K562 (cell line): ENCODE results near the gene CCDC9. TPM values are rescaled to one million over a fixed set of nuclear protein-coding genes. Genes with fewer than 3 reads are reported as not detected.

Source experiments
- ATF7 ChIP-seq: fragments of 450-650 bp; IDR thresholded peaks from 2 replicates; pipeline ENCODE4 v1.7.1; 2014; ENCODE audit warnings: mild to moderate bottlenecking, moderate library complexity
- BACH1 ChIP-seq: fragments of 200-800 bp; sonication (Bioruptor generic); IDR thresholded peaks from 2 replicates; pipeline ENCODE4 v1.6.1; 2016; ENCODE audit warnings: missing genetic modification characterization, missing compliant biosample characterization
- EHMT2 ChIP-seq: fragments of 450-650 bp; IDR thresholded peaks from 2 replicates; pipeline ENCODE4 v1.6.1; 2018; ENCODE audit warnings: antibody characterized with exemption
- LARP7 ChIP-seq: fragments of 450-650 bp; IDR thresholded peaks from 2 replicates; pipeline ENCODE4 v1.6.1; 2016
- MED1 ChIP-seq: sonication (generic); formaldehyde crosslinking; IDR thresholded peaks from 2 replicates; pipeline ENCODE4 v1.8.1; 2023; ENCODE audit warnings: missing genetic modification reagents, borderline replicate concordance
- NCOA4 ChIP-seq: fragments of 450-650 bp; IDR thresholded peaks from 2 replicates; pipeline ENCODE4 v1.6.1; 2018; ENCODE audit warnings: mild to moderate bottlenecking; ENCODE audit not compliant: partially characterized antibody
- PHF8 ChIP-seq: fragments of 200-600 bp; sonication (generic); IDR thresholded peaks from 2 replicates; pipeline ENCODE4 v1.6.1; 2012; ENCODE audit warnings: mixed run types, mild to moderate bottlenecking, inconsistent platforms, low read length, moderate library complexity, borderline replicate concordance
- POLR3A ChIP-seq: IDR thresholded peaks from 2 replicates; pipeline ENCODE4 v1.6.1; 2011; ENCODE audit warnings: borderline replicate concordance, mild to moderate bottlenecking, moderate library complexity; ENCODE audit not compliant: insufficient read length, insufficient read depth; ENCODE audit errors: extremely low read depth
- POLR3G ChIP-seq: IDR thresholded peaks from 2 replicates; pipeline ENCODE4 v1.6.1; 2011; ENCODE audit not compliant: insufficient read length, insufficient replicate concordance; ENCODE audit errors: extremely low read depth
- RHOXF2B ChIP-seq: fragments of 250-450 bp; sonication (Bioruptor Pico); conservative IDR thresholded peaks from 2 replicates; pipeline ENCODE4 v1.5.1; 2021
- SMAD2 ChIP-seq: fragments of 150-350 bp; IDR thresholded peaks from 2 replicates; pipeline ENCODE4 v1.6.1; 2014; ENCODE audit warnings: low read depth, mild to moderate bottlenecking, low read length
- U2AF1 ChIP-seq: fragments of 200-400 bp; formaldehyde crosslinking; optimal IDR thresholded peaks from 2 replicates; pipeline ENCODE3; 2017; ENCODE audit warnings: mild to moderate bottlenecking, low read depth, low read length, moderate library complexity
- U2AF2 ChIP-seq: fragments of 200-400 bp; formaldehyde crosslinking; optimal IDR thresholded peaks from 2 replicates; pipeline ENCODE3; 2017; ENCODE audit warnings: low read depth, mild to moderate bottlenecking, low read length
- ZC3H11A ChIP-seq: IDR thresholded peaks from 2 replicates; pipeline ENCODE4 v1.6.1; 2012; ENCODE audit warnings: low read depth, low read length, improper control_type of control experiment
- ZFP30 ChIP-seq: fragments of 250-450 bp; sonication (Bioruptor Pico); IDR thresholded peaks from 2 replicates; pipeline ENCODE4 v1.8.0; 2022; ENCODE audit warnings: moderate library complexity, mild to moderate bottlenecking, inconsistent platforms, borderline replicate concordance
- ZNF134 ChIP-seq: fragments of 250-450 bp; sonication (Bioruptor Pico); conservative IDR thresholded peaks from 2 replicates; pipeline ENCODE4 v1.4.0; 2020
- ZNF23 ChIP-seq: fragments of 250-450 bp; sonication (Bioruptor Pico); IDR thresholded peaks from 2 replicates; pipeline ENCODE4 v1.4.0; 2020; ENCODE audit warnings: mild to moderate bottlenecking
- ZNF253 ChIP-seq: fragments of 250-450 bp; sonication (Bioruptor Pico); conservative IDR thresholded peaks from 2 replicates; pipeline ENCODE4 v1.6.1; 2021; ENCODE audit warnings: mild to moderate bottlenecking
- ZNF57 ChIP-seq: fragments of 450-650 bp; formaldehyde crosslinking; IDR thresholded peaks from 2 replicates; pipeline ENCODE4 v1.4.0; 2020; ENCODE audit warnings: mild to moderate bottlenecking, moderate library complexity
- ZNF830 ChIP-seq: fragments of 250-450 bp; sonication (Bioruptor Pico); IDR thresholded peaks from 2 replicates; pipeline ENCODE4 v1.5.0; 2021; ENCODE audit warnings: mild to moderate bottlenecking
- polyA plus RNA-seq, 8 experiments: library from polyadenylated mRNA; depleted of rRNA in 4 of 8; stranded (reverse) in 5 of 8; unstranded in 3 of 8; fragments of >200 nt; fragmentation: Nextera tagmentation in 2 of 8; fragmentation: Illumina TruSeq in 1 of 8; extraction: Ambion mirVana in 2 of 8; extraction: Trizol in 1 of 8; gene quantifications; 2 replicates each; pipeline versions ENCODE4 v1.2.1 to v1.2.3, GENCODE V29; 2011 to 2014; ENCODE audit warnings: inconsistent platforms in 1 of 8, missing spikeins in 1 of 8
- total RNA-seq, 7 experiments: library from RNA; depleted of rRNA in 6 of 7; stranded (reverse); fragments of >200 nt in 6 of 7; fragmentation: Illumina TruSeq in 2 of 7; extraction: Trizol in 2 of 7; gene quantifications; 2 replicates each; pipeline versions ENCODE4 v1.2.1 to v1.2.3, GENCODE V29; 2011 to 2021; ENCODE audit warnings: low replicate concordance in 1 of 7
- TF ChIP-seq, protein P1 (sequence below): sonication (generic); formaldehyde crosslinking; IDR thresholded peaks from 2 replicates; pipeline ENCODE4 v1.8.1; 2023; ENCODE audit warnings: mild to moderate bottlenecking, missing genetic modification reagents, moderate library complexity
- TF ChIP-seq, protein P2 (sequence below): fragments of 250-450 bp; sonication (Bioruptor Pico); IDR thresholded peaks from 2 replicates; pipeline ENCODE4 v1.8.0; 2021; ENCODE audit warnings: moderate library complexity, mild to moderate bottlenecking, inconsistent platforms
- TF ChIP-seq, protein P3 (sequence below), 2 experiments: IDR thresholded peaks in 1 of 2; conservative IDR thresholded peaks in 1 of 2; 2 replicates each; pipeline ENCODE4 v1.6.1; 2016; ENCODE audit warnings: low read depth in 2 of 2, mild to moderate bottlenecking in 1 of 2, missing compliant biosample characterization in 1 of 2, missing genetic modification characterization in 1 of 2, moderate library complexity in 1 of 2

CCDC9 gene
- total and polyA plus RNA-seq, 9 of the 15 experiments (the other 6 are each of a cell fraction or from before 2014, with no cell fraction given) = 0.23 to 38.6 (median 8.4) TPM

DNA sequence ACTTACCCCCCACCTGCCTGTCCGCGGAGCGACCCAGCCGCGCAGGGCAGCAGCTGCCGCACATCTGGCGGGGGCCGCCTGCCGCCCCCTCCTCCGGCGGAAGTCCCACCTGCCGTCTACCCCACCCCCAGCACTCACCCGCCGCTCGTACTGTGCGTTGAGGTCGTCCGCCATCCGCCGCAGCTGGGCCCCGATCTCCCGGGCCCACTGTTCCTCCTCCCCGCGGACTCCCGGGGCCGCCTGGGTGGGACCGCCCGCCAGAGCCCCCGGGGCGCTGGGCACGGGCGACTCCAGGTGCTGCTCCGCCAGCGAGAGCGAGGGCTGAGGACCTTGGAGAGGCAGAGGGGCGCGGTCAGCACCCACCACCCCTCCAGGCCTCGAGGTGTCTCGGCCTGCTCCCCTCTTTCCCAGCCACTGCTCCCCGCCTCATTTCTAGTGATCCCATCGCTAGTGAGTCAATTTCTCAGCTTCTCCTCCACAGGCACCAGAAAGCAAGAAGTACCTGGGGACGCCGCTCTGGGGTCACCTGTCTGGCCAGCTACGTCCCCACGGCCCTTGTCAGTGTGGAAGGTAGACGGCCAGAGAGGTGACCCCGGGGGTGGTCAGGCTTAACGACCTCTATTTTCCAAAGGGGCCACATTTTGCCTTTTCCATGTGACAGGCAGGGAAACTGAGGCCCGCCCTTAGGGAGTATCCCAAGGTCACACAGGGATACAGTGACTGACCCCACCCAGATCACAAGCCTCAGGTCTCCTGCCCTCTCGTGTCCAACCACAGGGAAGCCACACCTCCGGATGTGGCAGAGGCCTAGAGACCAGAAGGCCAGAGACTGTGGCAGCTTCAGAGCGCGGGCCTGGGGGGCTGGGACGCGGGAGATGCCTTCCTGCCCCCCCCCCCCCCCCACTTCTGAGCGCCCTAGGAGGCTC lies 29.6 kb upstream of the CCDC9 start (continued):
- TF ChIP-seq, protein P1, sequence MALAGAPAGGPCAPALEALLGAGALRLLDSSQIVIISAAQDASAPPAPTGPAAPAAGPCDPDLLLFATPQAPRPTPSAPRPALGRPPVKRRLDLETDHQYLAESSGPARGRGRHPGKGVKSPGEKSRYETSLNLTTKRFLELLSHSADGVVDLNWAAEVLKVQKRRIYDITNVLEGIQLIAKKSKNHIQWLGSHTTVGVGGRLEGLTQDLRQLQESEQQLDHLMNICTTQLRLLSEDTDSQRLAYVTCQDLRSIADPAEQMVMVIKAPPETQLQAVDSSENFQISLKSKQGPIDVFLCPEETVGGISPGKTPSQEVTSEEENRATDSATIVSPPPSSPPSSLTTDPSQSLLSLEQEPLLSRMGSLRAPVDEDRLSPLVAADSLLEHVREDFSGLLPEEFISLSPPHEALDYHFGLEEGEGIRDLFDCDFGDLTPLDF = no peak
- TF ChIP-seq ZNF23 (CRISPR knock-in tag) = no peak
- TF ChIP-seq, protein P2, sequence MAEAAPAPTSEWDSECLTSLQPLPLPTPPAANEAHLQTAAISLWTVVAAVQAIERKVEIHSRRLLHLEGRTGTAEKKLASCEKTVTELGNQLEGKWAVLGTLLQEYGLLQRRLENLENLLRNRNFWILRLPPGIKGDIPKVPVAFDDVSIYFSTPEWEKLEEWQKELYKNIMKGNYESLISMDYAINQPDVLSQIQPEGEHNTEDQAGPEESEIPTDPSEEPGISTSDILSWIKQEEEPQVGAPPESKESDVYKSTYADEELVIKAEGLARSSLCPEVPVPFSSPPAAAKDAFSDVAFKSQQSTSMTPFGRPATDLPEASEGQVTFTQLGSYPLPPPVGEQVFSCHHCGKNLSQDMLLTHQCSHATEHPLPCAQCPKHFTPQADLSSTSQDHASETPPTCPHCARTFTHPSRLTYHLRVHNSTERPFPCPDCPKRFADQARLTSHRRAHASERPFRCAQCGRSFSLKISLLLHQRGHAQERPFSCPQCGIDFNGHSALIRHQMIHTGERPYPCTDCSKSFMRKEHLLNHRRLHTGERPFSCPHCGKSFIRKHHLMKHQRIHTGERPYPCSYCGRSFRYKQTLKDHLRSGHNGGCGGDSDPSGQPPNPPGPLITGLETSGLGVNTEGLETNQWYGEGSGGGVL (CRISPR knock-in tag) = no peak
- TF ChIP-seq ZNF253 = no peak
- TF ChIP-seq MED1 (CRISPR knock-in tag) = peak; percentile 88; the same call in 1 of the 2 replicates
- TF ChIP-seq SMAD2 = no peak
- peak; percentile 89 for TF ChIP-seq BACH1 (tag)
- TF ChIP-seq ATF7 = no peak
- TF ChIP-seq, protein P3, sequence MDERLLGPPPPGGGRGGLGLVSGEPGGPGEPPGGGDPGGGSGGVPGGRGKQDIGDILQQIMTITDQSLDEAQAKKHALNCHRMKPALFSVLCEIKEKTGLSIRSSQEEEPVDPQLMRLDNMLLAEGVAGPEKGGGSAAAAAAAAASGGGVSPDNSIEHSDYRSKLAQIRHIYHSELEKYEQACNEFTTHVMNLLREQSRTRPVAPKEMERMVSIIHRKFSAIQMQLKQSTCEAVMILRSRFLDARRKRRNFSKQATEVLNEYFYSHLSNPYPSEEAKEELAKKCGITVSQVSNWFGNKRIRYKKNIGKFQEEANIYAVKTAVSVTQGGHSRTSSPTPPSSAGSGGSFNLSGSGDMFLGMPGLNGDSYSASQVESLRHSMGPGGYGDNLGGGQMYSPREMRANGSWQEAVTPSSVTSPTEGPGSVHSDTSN (CRISPR knock-in tag; IDR thresholded peaks at IDR 0.05; ENCODE audit: low read depth) = no peak
- TF ChIP-seq, protein P3 (tag; conservative IDR thresholded peaks at IDR 0.05; ENCODE audit: low read depth) = no peak
- TF ChIP-seq U2AF2 = no peak
- 0 out of 2 replicates have a peak, but pooled peaks have one; percentile 89 for TF ChIP-seq ZNF830 (CRISPR knock-in tag)
- peak; percentile 100 for TF ChIP-seq U2AF1
- TF ChIP-seq NCOA4 = no peak
- TF ChIP-seq ZC3H11A = no peak
- TF ChIP-seq ZNF134 = peak; percentile 10; the same call in 1 of the 2 replicates
- no peak for TF ChIP-seq EHMT2
- peak; percentile 11; the same call in 1 of the 2 replicates for TF ChIP-seq PHF8
- TF ChIP-seq LARP7 = no peak
- TF ChIP-seq POLR3G = no peak
- TF ChIP-seq RHOXF2B (CRISPR knock-in tag) = no peak
- no peak for TF ChIP-seq ZFP30
- TF ChIP-seq POLR3A = no peak
- no peak for TF ChIP-seq ZNF57 (CRISPR knock-in tag)
